ENCODE measurements around the gene PPIF.

DNA sequence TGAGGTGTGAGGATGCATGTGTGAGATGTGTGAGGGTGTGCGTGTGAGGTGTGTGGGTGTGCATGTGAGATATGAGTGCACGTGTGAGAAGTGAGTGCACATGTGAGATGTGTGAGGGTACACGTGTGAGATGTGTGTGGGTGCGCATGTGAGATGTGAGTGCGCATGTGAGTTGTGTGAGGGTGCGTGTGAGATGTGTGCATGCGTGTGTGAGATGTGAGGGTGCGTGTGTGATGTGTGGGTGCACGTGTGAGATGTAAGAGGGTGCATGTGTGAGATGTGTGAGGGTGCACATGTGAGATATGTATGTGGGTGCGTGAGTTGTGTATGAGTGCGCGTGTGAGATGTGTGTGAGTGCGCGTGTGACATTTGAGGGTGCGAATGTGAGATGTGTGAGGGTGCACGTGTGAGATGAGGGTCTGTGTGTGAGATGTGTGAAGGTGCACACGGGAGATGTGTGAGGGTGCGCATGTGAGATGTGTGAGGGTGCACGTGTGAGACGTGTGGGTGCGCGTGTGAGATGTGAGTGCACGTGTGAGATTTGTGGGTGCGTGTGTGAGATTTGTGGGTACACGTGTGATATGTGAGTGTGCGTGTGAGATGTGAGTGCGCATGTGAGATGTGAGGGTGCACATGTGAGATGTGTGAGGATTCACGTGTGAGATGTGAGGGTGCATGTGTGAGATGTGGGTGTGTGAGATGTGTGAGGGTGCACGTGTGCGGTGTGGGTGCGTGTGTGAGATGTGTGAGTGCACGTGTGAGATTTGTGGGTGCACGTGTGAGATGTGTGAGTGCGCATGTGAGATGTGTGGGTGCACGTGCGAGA is 30.5 kb downstream of the PPIF start:
- TF ChIP-seq GATA3 (IDR thresholded peaks at IDR 0.05; ENCODE audit: low read depth, low read length) (no peak), GATA2 (IDR thresholded peaks at IDR 0.05; ENCODE audit: low read depth, low read length) (no peak)
